Measurements from ENCODE around the gene TREML4. TPM values are rescaled to one million over a fixed set of nuclear protein-coding genes. Genes with fewer than 3 reads are reported as not detected.

TREML4 gene
- total and polyA plus RNA-seq, 2 of the 8 experiments (the other 6 are each of a cell fraction or from before 2014, with no cell fraction given) = not detected

DNA sequence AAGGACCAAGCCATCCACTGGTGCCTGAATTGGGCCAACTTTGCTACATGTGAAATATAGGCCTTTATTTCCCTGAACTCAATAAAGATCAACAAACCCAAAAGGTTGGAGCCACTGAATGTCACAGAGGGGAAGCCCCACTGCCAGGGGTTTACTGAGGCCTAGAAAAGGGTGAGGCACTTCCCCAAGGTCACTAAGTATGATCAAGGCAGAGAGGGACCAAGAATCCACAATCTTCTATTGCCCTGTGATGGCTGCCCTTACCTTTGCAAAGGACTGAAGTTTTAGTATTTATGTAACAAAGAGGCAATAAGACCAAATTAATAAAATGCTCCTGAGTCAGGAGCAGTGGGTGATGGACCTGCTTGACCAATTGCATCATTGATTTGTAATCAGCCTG lies 40.3 kb downstream of the TREML4 start:
- POLR2A ChIA-PET (ENCODE audit: partially characterized antibody) = no interaction called here
- Histone ChIP-seq H3K9me3 (ENCODE audit: insufficient read depth in 2 of 2, low read depth in 1 of 2, low read length in 1 of 2) (peaks cover 2 to 3% of the 10 kb centered on the region in 2 experiments; a peak in 1 of 4 replicates), H3K4ac (replicated peaks; ENCODE audit: insufficient read length, low read depth, low read length) (no peak overlapping the region), H3K4me3 (ENCODE audit: extremely low read depth in 1 of 4, insufficient read depth in 2 of 4, low read depth in 3 of 4, low read length in 4 of 4) (no peak overlapping the region), H3K27me3 (replicated peaks in 1 of 4; ENCODE audit: control insufficient read depth in 3 of 4, extremely low read depth in 1 of 4, insufficient read depth in 3 of 4, low read length in 3 of 4) (no peaks in the 10 kb centered on the region; a peak in 2 of 7 replicates), H3K23me2 (ENCODE audit: low read depth, low read length) (no peaks in the 10 kb centered on the region), H4K20me1 (replicated peaks in 1 of 2; ENCODE audit: control insufficient read depth in 1 of 2, insufficient read depth in 2 of 2, low read length in 2 of 2) (peaks cover 0 to under 1% of the 10 kb centered on the region in 2 experiments), H3K9ac (replicated peaks in 1 of 4; ENCODE audit: extremely low read depth in 1 of 4, low read depth in 3 of 4, low read length in 3 of 4) (no peak overlapping the region), H3K27ac (ENCODE audit: low read depth, low read length) (no peak overlapping the region), H3K79me2 (ENCODE audit: control insufficient read depth in 1 of 2, insufficient read depth in 2 of 2, low read length in 2 of 2) (no peaks in the 10 kb centered on the region), H2BK12ac (ENCODE audit: low read depth, low read length) (no peak overlapping the region), H4K5ac (ENCODE audit: insufficient read length, low read depth, low read length) (no peak overlapping the region), H2AFZ (ENCODE audit: low read length) (no peak overlapping the region), H3K36me3 (ENCODE audit: control insufficient read depth in 2 of 4, insufficient read depth in 4 of 4, low read length in 3 of 4) (no peaks in the 10 kb centered on the region), H4K91ac (replicated peaks; ENCODE audit: insufficient read length, low read length) (no peak overlapping the region), H3K18ac (ENCODE audit: extremely low read depth, low read length) (no peak overlapping the region), H2BK5ac (ENCODE audit: low read depth, low read length) (no peak overlapping the region), H2BK20ac (ENCODE audit: low read length) (no peak overlapping the region), H4K8ac (ENCODE audit: extremely low read depth, insufficient read depth, low read length) (no peak overlapping the region), H3K23ac (ENCODE audit: insufficient read length) (no peak overlapping the region), H2BK15ac (ENCODE audit: low read length) (no peak overlapping the region), H3K56ac (replicated peaks; ENCODE audit: insufficient read length, low read depth, low read length) (no peak overlapping the region), H2BK120ac (replicated peaks; ENCODE audit: low read depth, low read length) (no peak overlapping the region), H2AK5ac (ENCODE audit: low read depth, low read length) (no peak overlapping the region), H3K14ac (ENCODE audit: insufficient read length) (no peak overlapping the region), H3K79me1 (ENCODE audit: low read depth, low read length) (no peaks in the 10 kb centered on the region), H3K4me1 (replicated peaks in 1 of 4; ENCODE audit: control insufficient read depth in 3 of 4, insufficient read depth in 4 of 4, low read length in 3 of 4) (no peaks in the 10 kb centered on the region), H3K4me2 (ENCODE audit: insufficient read depth in 1 of 2, low read depth in 2 of 2, low read length in 2 of 2) (no peak overlapping the region)
- CTCF ChIA-PET (ENCODE audit: partially characterized antibody) = interaction anchor here (1.1 to 2.1 kb wide), 2 partner anchors 40 to 76 kb away, joined by 4 to 10 read pairs; partner anchors contain the start of gene TREML4
- FAIRE-seq (no peak), DNase-seq (ENCODE audit: low read depth in 1 of 2, low spot score in 2 of 2) (peak in 1 of 2 experiments; percentile 20)
- TF ChIP-seq PHF8 (conservative IDR thresholded peaks at IDR 0.05; ENCODE audit: low read depth, low read length) = no peak
- TF ChIP-seq, protein P1, sequence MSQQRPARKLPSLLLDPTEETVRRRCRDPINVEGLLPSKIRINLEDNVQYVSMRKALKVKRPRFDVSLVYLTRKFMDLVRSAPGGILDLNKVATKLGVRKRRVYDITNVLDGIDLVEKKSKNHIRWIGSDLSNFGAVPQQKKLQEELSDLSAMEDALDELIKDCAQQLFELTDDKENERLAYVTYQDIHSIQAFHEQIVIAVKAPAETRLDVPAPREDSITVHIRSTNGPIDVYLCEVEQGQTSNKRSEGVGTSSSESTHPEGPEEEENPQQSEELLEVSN (IDR thresholded peaks at IDR 0.05) = no peak
- TF ChIP-seq KDM1A (IDR thresholded peaks at IDR 0.05; ENCODE audit: borderline replicate concordance, low read length) = no peak
- TF ChIP-seq GABPA (IDR thresholded peaks at IDR 0.05; ENCODE audit: borderline replicate concordance, insufficient read depth, low read length) = no peak
- no peak for TF ChIP-seq EZH2 (IDR thresholded peaks at IDR 0.05; ENCODE audit: low read depth, low read length, severe bottlenecking)
- no peak for TF ChIP-seq SIX5 (IDR thresholded peaks at IDR 0.05; ENCODE audit: low read depth, low read length)
- TF ChIP-seq CHD2 (IDR thresholded peaks at IDR 0.05; ENCODE audit: low read length) = no peak
- no peak for TF ChIP-seq CEBPB (IDR thresholded peaks at IDR 0.05; ENCODE audit: low read depth, low read length)
- no peak for TF ChIP-seq SAP30 (IDR thresholded peaks at IDR 0.05; ENCODE audit: insufficient read depth, insufficient replicate concordance, low read length)
- TF ChIP-seq TAF1 (IDR thresholded peaks at IDR 0.05; ENCODE audit: low read depth, low read length) = no peak
